ENCODE results near the gene AOPEP.

Gene AOPEP

DNA sequence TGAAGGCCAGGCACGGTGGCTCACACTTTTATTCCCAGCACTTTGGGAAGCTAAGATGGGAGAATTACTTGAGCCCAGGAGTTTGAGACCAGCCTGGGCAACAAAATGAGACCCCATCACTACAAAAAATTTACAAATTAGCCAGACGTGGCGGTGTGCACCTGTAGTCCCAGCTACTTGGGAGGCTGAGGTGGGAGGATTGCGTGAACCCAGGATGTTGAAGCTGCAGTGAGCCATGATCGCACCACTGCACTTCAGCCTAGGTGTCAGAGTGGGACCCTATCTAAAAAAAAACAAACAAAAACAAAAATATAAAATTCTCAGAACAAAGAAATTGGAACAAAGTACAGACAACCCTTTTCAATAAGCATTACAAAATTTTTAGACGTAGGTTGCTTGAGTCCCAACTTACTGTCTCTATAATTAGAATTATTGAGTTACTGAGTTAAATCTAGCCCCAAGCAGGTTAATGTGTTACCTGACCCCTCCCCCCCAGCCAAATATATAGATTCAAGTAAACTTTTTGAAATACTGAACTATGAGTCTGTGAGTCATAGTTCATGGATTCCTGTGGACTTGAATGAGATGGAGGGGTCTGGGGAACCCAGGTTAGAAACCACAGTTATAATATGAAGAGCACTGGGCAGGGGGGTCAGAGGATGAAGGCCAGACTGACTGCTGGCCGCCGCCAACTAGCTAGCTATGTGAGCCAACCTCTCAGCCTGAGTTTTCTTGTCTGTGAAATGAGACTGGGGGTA is 173.1 kb downstream of the AOPEP start (continued):
- TF ChIP-seq ZNF146 (tag by site-specific recombination; IDR thresholded peaks at IDR 0.05): no peak
- TF ChIP-seq, protein P1, sequence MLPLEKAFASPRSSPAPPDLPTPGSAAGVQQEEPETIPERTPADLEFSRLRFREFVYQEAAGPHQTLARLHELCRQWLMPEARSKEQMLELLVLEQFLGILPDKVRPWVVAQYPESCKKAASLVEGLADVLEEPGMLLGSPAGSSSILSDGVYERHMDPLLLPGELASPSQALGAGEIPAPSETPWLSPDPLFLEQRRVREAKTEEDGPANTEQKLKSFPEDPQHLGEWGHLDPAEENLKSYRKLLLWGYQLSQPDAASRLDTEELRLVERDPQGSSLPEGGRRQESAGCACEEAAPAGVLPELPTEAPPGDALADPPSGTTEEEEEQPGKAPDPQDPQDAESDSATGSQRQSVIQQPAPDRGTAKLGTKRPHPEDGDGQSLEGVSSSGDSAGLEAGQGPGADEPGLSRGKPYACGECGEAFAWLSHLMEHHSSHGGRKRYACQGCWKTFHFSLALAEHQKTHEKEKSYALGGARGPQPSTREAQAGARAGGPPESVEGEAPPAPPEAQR (tag by site-specific recombination; IDR thresholded peaks at IDR 0.05): no peak
- TF ChIP-seq KLF16 (tag by site-specific recombination; IDR thresholded peaks at IDR 0.05): no peak

- ChIA-PET POLR2A (no interaction called here), CTCF (interaction anchor here (0.6 kb wide), 1 partner anchor 8 kb away, joined by 3 read pairs; no protein-coding TSS in a partner anchor)
- H3K36me3 ChIP-seq (ENCODE audit: control insufficient read depth in 2 of 2, insufficient read depth in 1 of 2, low read length in 2 of 2): no peaks in the 10 kb centered on the region
- H3K27ac ChIP-seq (ENCODE audit: extremely low read depth, low read depth, low read length): no peak overlapping the region
- no peak overlapping the region for H3K4me3 ChIP-seq (ENCODE audit: low read depth, low read length)
- TF ChIP-seq ZNF169 (tag by site-specific recombination; IDR thresholded peaks at IDR 0.05) (no peak), ZEB2 (tag by site-specific recombination; IDR thresholded peaks at IDR 0.05) (no peak), ZNF692 (tag by site-specific recombination; IDR thresholded peaks at IDR 0.05) (no peak)
- TF ChIP-seq, protein P2, sequence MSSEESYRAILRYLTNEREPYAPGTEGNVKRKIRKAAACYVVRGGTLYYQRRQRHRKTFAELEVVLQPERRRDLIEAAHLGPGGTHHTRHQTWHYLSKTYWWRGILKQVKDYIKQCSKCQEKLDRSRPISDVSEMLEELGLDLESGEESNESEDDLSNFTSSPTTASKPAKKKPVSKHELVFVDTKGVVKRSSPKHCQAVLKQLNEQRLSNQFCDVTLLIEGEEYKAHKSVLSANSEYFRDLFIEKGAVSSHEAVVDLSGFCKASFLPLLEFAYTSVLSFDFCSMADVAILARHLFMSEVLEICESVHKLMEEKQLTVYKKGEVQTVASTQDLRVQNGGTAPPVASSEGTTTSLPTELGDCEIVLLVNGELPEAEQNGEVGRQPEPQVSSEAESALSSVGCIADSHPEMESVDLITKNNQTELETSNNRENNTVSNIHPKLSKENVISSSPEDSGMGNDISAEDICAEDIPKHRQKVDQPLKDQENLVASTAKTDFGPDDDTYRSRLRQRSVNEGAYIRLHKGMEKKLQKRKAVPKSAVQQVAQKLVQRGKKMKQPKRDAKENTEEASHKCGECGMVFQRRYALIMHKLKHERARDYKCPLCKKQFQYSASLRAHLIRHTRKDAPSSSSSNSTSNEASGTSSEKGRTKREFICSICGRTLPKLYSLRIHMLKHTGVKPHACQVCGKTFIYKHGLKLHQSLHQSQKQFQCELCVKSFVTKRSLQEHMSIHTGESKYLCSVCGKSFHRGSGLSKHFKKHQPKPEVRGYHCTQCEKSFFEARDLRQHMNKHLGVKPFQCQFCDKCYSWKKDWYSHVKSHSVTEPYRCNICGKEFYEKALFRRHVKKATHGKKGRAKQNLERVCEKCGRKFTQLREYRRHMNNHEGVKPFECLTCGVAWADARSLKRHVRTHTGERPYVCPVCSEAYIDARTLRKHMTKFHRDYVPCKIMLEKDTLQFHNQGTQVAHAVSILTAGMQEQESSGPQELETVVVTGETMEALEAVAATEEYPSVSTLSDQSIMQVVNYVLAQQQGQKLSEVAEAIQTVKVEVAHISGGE (tag by site-specific recombination; conservative IDR thresholded peaks at IDR 0.05; ENCODE audit: low read depth): no peak
- no peaks in the 10 kb centered on the region for H3K9me3 ChIP-seq (ENCODE audit: control insufficient read depth, insufficient read depth, low read depth, low read length)
- H3K4me1 ChIP-seq (ENCODE audit: control insufficient read depth, insufficient read depth, low read length): no peaks in the 10 kb centered on the region
These were observed 173.9 kb downstream of the AOPEP start for GRCh38 chr9:94900222-94901018.

GRCh38 chr9:94901019-94901363 is 174.5 kb downstream of the AOPEP start:
- Histone ChIP-seq H3K36me3 (ENCODE audit: control insufficient read depth in 2 of 2, insufficient read depth in 1 of 2, low read length in 2 of 2) (no peaks in the 10 kb centered on the region), H3K4me3 (ENCODE audit: low read depth, low read length) (no peak overlapping the region), H3K9me3 (ENCODE audit: control insufficient read depth, insufficient read depth, low read depth, low read length) (no peaks in the 10 kb centered on the region), H3K27ac (ENCODE audit: extremely low read depth, low read depth, low read length) (no peak overlapping the region), H3K4me1 (ENCODE audit: control insufficient read depth, insufficient read depth, low read length) (no peaks in the 10 kb centered on the region)
- ChIA-PET POLR2A (no interaction called here), CTCF (interaction anchor here (0.6 kb wide), 1 partner anchor 9 kb away, joined by 3 read pairs; no protein-coding TSS in a partner anchor)
- TF ChIP-seq BCL11B (tag by site-specific recombination; IDR thresholded peaks at IDR 0.05; ENCODE audit: low read depth): no peak
- no peak for TF ChIP-seq ZNF580 (tag by site-specific recombination; IDR thresholded peaks at IDR 0.05)
- TF ChIP-seq MYNN (tag by site-specific recombination; IDR thresholded peaks at IDR 0.05; ENCODE audit: borderline replicate concordance): no peak
- TF ChIP-seq HOXC10 (CRISPR knock-in tag; IDR thresholded peaks at IDR 0.05): no peak
- TF ChIP-seq ZFHX2 (tag by site-specific recombination; conservative IDR thresholded peaks at IDR 0.05): no peak
- TF ChIP-seq KLF7 (tag by site-specific recombination; IDR thresholded peaks at IDR 0.05; ENCODE audit: borderline replicate concordance): no peak
- TF ChIP-seq ZNF645 (tag by site-specific recombination; IDR thresholded peaks at IDR 0.05): no peak
- no peak for TF ChIP-seq ZNF843 (tag by site-specific recombination; IDR thresholded peaks at IDR 0.05)
- no peak for TF ChIP-seq ZBTB7A (tag by site-specific recombination; IDR thresholded peaks at IDR 0.05; ENCODE audit: low read depth)
- TF ChIP-seq ZNF175 (tag by site-specific recombination; IDR thresholded peaks at IDR 0.05): no peak
- TF ChIP-seq SP3 (tag by site-specific recombination; IDR thresholded peaks at IDR 0.05): no peak
- no peak for TF ChIP-seq GLIS1 (tag by site-specific recombination; IDR thresholded peaks at IDR 0.05)
- TF ChIP-seq SP2 (tag by site-specific recombination; IDR thresholded peaks at IDR 0.05): no peak
- TF ChIP-seq, protein P3, sequence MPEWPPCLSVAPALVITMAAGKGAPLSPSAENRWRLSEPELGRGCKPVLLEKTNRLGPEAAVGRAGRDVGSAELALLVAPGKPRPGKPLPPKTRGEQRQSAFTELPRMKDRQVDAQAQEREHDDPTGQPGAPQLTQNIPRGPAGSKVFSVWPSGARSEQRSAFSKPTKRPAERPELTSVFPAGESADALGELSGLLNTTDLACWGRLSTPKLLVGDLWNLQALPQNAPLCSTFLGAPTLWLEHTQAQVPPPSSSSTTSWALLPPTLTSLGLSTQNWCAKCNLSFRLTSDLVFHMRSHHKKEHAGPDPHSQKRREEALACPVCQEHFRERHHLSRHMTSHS (tag by site-specific recombination; IDR thresholded peaks at IDR 0.05): no peak
- TF ChIP-seq MEIS1 (CRISPR knock-in tag; IDR thresholded peaks at IDR 0.05; ENCODE audit: borderline replicate concordance): no peak
- TF ChIP-seq ZEB2 (tag by site-specific recombination; IDR thresholded peaks at IDR 0.05): no peak
- no peak for TF ChIP-seq ZNF112 (tag by site-specific recombination; IDR thresholded peaks at IDR 0.05)
- TF ChIP-seq ZNF140 (tag by site-specific recombination; IDR thresholded peaks at IDR 0.05): no peak

Measured in HEK293 (cell line).